ENCODE results near the gene ELF5.

DNA sequence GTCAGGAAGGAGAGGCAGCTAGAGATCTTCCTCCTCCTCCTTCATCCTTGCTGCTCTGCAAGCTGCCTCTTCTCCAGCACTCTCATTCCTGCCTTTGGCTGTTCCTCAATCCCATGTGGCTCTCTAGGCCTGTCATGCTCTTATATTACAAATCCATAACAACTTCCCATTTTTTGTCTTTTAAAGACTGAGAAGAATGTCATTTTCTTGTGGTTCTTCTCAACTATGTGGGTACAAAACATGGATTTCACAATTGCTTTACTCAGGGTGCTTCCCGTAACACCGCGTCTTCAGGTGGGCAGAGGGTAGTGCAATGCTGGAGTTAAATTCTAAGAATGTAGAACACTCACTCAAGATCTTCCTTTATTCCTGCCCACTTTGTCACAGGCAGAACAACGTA lies 81.6 kb downstream of the ELF5 start:
- TF ChIP-seq POLR2A (IDR thresholded peaks at IDR 0.05) (no peak), CTCF (IDR thresholded peaks at IDR 0.05) (no peak)
